GM12892 (cell line): ENCODE measurements around the gene MSANTD1.

Source experiments
- POLR2A ChIP-seq: IDR thresholded peaks from 2 replicates; pipeline ENCODE4 v1.6.1; 2011; ENCODE audit warnings: low read depth, low read length, control low read depth
- POLR2AphosphoS5 ChIP-seq: IDR thresholded peaks from 2 replicates; pipeline ENCODE4 v1.6.1; 2011; ENCODE audit warnings: low read depth, low read length, control low read depth
- TAF1 ChIP-seq: IDR thresholded peaks from 2 replicates; pipeline ENCODE4 v1.6.1; 2011; ENCODE audit warnings: low read depth, mild to moderate bottlenecking, control low read depth, low read length, borderline replicate concordance

DNA sequence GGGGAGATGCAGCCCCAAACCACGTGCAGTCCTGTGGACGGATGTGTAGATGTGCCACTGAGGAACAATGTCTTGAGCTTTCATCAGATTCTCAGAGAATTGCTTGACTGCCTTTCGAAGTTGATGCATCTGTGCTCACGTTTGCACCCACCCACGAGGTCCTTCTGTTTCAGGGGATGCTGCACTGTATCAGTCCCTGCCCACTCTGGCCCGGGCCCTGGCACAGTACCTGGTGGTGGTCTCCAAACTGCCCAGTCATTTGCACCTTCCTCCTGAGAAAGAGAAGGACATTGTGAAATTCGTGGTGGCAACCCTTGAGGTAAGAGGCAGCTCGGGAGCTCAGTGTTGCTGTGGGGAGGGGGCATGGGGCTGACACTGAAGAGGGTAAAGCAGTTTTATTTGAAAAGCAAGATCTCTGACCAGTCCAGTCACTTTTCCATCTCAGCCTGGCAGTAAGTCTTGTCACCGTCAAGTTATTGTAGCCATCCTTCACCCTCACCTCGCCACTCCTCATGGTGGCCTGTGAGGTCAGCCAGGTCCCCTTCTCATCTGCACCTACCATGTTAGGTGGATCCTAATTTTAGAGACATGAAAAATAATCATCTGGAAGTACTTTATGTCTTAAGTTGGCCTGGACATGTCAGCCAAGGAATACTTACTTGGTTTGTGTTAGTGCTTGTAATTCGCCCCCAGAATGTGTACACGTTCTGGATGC, 36.4 kb upstream of the MSANTD1 start:
- TF ChIP-seq POLR2A (no peak), POLR2AphosphoS5 (no peak), TAF1 (no peak)
